ENCODE results near the gene C11orf16. TPM values are rescaled to one million over a fixed set of nuclear protein-coding genes. Genes with fewer than 3 reads are reported as not detected.

Gene C11orf16
- total and polyA plus RNA-seq, 3 donors from 2014 or later: 1.4 to 5.9 (median 1.7) TPM

- no peaks in the 10 kb centered on the region for H3K27me3 ChIP-seq
- no peak overlapping the region for H3K27ac ChIP-seq
- H3K4me1 ChIP-seq: no peaks in the 10 kb centered on the region
- H3K4me3 ChIP-seq: no peak overlapping the region
- TF ChIP-seq CTCF (IDR thresholded peaks at IDR 0.05): no peak
- no peak for TF ChIP-seq POLR2A (IDR thresholded peaks at IDR 0.05)
- intact Hi-C loops (cut with DNase I; ENCODE audit: low total_unique reads): no loop called here
- DNase-seq: no peak
- no peaks in the 10 kb centered on the region for H3K36me3 ChIP-seq (ENCODE audit: low read depth, missing control alignments)
- 83 to 89% methylated on average over 4 of the region's 4 CpGs for WGBS, 2 donors
- H3K9me3 ChIP-seq: no peaks in the 10 kb centered on the region
These were observed 14.6 kb upstream of the C11orf16 start for GRCh38 chr11:8947230-8947943.

- H3K36me3 ChIP-seq (ENCODE audit: low read depth, missing control alignments): no peaks in the 10 kb centered on the region
- no peaks in the 10 kb centered on the region for H3K27me3 ChIP-seq
- no peak for TF ChIP-seq CTCF (IDR thresholded peaks at IDR 0.05)
- TF ChIP-seq POLR2A (IDR thresholded peaks at IDR 0.05): no peak
- 67 to 74% methylated on average over 5 of the region's 5 CpGs for WGBS, 2 donors
- H3K9me3 ChIP-seq: no peaks in the 10 kb centered on the region
- no peak within 1 kb of the TSS for H3K27ac ChIP-seq
- intact Hi-C loops (cut with DNase I; ENCODE audit: low total_unique reads): no loop called here
- DNase-seq: no peak
- no peak within 1 kb of the TSS for H3K4me3 ChIP-seq
- no peaks in the 10 kb centered on the region for H3K4me1 ChIP-seq
These were observed 9.8 kb upstream of the C11orf16 start, which contains the start of gene ASCL3 for GRCh38 chr11:8942518-8943066. Gene ASCL3, minus strand, starts transcription at chr11:8943016. Its CDS starts 4,855 bp downstream, at chr11:8938161.

GRCh38 chr11:8941341-8942103 lies 8.8 kb upstream of the C11orf16 start:
- Histone ChIP-seq H3K4me1 (no peaks in the 10 kb centered on the region), H3K36me3 (ENCODE audit: low read depth, missing control alignments) (no peaks in the 10 kb centered on the region), H3K9me3 (no peaks in the 10 kb centered on the region), H3K27ac (no peak overlapping the region), H3K4me3 (no peak overlapping the region), H3K27me3 (no peaks in the 10 kb centered on the region)
- intact Hi-C loops (cut with DNase I; ENCODE audit: low total_unique reads): no loop called here
- no peak for DNase-seq
- WGBS, 2 donors: 56 to 64% methylated on average over 8 of the region's 8 CpGs
- TF ChIP-seq POLR2A (IDR thresholded peaks at IDR 0.05): no peak
- TF ChIP-seq CTCF (IDR thresholded peaks at IDR 0.05): no peak

GRCh38 chr11:8937659-8938058 lies 4.9 kb upstream of the C11orf16 start:
- Histone ChIP-seq H3K36me3 (ENCODE audit: low read depth, missing control alignments) (no peaks in the 10 kb centered on the region), H3K4me1 (no peaks in the 10 kb centered on the region), H3K9me3 (no peaks in the 10 kb centered on the region), H3K27me3 (no peaks in the 10 kb centered on the region), H3K27ac (no peak overlapping the region), H3K4me3 (no peak overlapping the region)
- WGBS, 2 donors: 82 to 86% methylated on average over 13 to 14 of the region's 14 CpGs
- intact Hi-C loops (cut with DNase I; ENCODE audit: low total_unique reads): no loop called here
- no peak for TF ChIP-seq CTCF (IDR thresholded peaks at IDR 0.05)
- DNase-seq: no peak
